NCI-H1417 (cell line): ENCODE results near the gene C1orf105.
"Not testable (repeated sequence)": the region's sequence is repeated elsewhere in the genome, so short reads cannot be mapped to it uniquely, and the experiment has no call there.

ENCODE experiments used
- DNase-seq, 3 experiments: peaks; one replicate each; lab custom pipeline; 2025; lab: John Stamatoyannopoulos, UW

The C1orf105 gene, protein sequence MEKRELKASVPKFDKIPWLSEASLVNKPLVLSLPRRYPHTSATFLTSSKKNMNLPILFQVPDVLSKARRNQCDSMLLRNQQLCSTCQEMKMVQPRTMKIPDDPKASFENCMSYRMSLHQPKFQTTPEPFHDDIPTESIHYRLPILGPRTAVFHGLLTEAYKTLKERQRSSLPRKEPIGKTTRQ

GRCh38 chr1:172420385-172420784 lies at the start of gene C1orf105:
Gene C1orf105, plus strand, starts transcription at chr1:172420685. Its CDS starts 201 bp downstream, at chr1:172420886.
- no peak for DNase-seq

DNA sequence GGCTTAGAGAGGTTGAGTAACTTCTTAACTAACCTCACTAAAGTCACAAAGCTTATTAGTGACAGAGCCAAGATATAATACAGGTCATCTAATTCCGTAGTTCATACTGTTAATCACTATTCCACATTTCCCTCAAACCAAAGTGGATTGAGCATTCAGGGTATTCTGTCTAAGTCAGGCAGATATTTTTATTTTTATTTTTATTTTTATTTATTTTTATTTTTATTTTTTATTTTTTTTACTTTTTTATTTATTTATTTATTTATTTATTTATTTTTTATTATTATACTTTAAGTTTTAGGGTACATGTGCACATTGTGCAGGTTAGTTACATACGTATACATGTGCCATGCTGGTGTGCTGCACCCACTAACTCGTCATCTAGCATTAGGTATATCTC lies 48.8 kb upstream of the C1orf105 start:
- not testable (repeated sequence) for DNase-seq

DNA sequence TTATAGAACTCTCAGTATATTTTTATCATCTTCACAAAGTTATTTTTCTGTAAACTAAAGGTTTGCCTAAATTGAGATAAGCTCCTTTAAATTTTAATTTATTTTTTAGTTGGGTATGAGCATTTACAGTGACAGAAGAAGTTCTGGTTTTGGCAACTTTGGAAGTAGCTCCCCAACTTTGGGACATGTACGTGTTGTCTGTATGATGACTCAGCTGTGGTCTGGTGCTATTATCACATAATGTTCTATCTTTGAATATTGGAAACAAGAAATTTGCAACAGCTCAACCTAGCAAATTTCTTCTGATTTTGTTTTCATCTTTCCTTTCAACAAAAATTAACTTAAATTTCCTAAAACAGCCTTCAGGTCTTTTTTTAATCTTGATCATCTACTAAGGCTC lies 46.6 kb upstream of the C1orf105 start:
- DNase-seq, result no peak

DNA sequence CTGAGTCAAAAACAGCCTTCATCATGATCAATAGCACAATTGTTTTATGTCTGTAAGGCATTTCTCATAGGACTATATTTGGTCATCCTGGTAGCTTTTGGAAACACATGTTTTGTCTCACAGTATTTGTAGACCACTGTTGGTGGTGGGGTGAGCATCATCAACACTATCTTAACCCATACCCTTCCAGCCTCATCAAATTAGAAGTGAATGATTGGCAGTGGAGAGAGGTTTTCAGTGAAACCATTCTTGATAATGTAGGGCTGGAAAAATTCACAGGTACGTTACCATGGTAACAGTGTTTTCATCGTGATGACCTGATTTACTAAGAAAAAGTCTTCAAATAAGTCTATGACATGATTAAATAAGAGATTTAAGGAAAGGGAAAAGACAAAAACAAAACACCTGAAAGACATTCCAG lies 45.3 kb upstream of the C1orf105 start:
- no peak for DNase-seq

GRCh38 chr1:172376431-172376830 lies 44.1 kb upstream of the C1orf105 start:
- DNase-seq, result no peak

DNA sequence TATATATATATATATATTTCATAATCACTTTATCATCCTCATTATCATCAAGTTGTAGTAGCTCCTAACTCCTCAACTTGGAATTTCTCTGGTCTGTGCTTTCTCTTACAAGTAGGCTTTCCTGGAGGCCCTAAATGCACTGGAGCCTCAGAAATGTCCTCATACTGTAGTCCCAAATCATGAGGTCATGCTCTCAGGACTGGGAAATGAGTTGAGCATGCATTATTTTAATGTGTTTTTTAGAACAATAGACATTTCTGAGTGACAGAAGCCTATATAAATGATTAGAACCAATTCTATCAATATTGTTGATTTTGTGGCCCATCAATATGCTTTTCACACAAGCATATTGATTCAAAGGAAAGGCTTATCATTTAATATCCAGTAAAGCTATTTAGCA lies 42.9 kb upstream of the C1orf105 start:
- DNase-seq, result no peak

DNA sequence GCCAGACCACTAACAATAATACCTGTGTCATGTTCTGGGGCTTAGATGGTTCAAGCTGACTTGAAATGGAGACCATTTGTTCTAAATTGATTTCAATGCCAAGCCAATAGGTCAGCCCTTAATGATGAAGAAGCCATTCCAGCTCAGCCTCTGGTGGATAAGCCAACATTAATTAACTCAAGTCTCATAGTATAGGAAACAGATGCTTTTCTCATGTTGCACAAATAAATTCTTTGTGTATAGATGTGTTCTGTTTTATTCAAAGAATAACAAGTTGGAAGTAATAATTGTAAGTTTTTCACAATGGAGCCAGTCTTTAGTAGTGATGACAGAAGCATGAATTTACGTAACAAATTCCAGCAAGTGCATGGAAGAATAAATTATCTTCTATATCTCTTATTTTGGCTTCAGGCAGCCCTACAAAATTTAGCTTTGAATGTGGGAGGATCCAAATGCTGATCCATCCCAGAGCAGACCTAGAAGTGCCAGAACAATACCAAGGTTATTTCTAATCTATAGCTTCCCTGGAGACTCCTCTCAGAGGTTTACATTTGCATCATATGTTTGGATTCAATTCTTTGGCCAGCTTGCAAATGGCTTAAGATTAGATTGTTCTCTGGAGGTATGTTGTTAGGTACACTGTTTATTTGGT lies 42.2 kb upstream of the C1orf105 start:
- no peak for DNase-seq

DNA sequence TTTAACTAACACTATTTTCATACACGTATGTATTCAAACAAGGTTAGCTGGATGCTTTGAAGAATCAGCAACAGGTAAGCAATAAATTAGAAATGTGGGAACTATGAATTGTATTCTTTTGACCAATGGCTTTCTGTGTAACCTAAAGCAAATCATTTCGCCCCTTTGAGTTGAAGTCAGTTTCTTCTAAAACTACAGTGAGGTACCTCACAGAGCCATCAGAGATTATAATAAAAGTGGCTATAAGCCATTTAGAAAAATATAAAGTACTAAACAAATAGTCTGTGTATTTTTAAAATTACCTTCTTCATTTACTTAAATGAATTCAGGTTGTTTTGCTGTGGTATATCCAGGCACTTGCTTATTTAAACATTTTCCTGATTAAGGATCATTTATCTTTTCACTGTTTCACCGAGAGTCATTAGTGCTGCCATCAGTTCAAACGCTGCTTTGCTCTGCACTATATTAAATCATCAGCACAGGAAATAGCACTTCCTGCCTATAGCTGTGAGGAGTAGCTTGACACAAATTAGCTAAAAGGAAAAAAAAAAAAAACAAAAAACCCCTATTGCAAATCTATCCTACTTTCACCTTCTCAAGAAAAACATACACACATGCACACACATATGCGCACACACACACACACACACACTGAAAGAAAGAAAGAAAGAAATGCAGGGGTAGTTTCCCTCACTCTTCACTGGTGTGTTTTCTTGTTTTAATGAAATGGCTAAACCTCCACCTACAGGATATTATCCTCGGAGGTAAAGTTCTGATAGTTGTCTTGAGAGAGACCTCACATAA lies 39.8 kb upstream of the C1orf105 start:
- DNase-seq, result peak in 1 of 3 experiments; percentile 39

GRCh38 chr1:172381946-172382345 lies 38.5 kb upstream of the C1orf105 start:
- no peak for DNase-seq

DNA sequence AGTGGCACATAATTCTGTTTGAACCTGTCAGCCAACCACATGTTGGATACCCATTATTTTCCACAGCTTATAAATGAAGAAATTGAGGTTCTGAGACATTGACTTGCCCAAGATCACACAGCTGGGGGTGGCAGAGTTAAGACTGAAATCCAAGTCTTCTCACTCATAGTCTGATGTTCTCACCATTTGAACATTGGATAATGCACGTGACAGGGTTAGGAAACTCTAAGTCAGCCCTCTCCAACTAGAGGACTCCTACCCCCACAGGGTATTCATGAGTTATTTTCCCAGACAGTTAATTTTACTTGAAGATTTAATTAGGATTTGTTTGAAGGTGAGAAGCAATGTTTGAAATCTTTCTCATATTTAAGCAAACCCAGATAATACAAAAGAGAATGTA lies 38.1 kb upstream of the C1orf105 start:
- no peak for DNase-seq

GRCh38 chr1:172382990-172383389 lies 37.5 kb upstream of the C1orf105 start:
- DNase-seq, result no peak

- no peak for DNase-seq
These were observed 36.9 kb upstream of the C1orf105 start for GRCh38 chr1:172383536-172383935.

DNA sequence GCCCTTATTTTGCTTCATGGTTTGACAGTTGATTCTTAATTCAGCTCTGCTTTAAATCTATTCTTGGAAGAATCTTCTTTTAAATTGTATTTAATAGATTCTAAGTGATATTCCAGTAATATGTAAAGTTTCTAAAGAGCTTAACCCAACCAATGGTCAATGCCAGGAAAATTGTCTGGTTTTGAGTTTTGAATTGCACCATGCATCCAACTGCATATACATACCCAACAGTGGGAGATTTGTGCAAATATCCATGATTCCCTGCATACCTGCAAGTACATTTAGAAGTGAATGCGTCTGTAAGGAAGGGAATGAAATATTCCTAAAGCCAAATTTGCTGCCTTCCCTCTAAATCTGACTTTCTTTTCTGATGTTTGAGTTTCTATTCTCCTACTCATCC lies 35.8 kb upstream of the C1orf105 start:
- no peak for DNase-seq

GRCh38 chr1:172386046-172386445 lies 34.4 kb upstream of the C1orf105 start:
- no peak for DNase-seq

DNA sequence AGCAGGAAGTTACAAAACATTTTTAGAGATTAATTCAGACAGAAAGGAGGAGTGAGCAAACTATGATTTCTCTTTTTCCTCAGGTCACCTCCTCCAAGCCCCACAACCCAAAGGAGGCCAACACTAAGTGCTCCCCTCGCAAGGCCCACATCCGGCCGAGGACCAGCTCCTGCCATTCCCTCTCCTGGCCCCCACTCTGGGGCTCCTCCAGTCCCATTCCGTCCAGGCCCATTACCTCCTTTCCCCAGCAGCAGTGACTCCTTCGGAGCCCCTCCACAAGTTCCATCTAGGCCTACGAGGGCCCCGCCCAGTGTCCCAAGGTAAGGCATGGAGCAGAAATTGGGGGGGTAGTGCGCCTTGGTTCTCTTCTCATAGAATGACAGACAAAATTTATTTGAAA lies 32.0 kb upstream of the C1orf105 start:
- no peak for DNase-seq

- DNase-seq, result no peak
These were observed 30.2 kb upstream of the C1orf105 start for GRCh38 chr1:172390301-172390682.

GRCh38 chr1:172390683-172391551 lies 29.6 kb upstream of the C1orf105 start:
- no peak for DNase-seq

DNA sequence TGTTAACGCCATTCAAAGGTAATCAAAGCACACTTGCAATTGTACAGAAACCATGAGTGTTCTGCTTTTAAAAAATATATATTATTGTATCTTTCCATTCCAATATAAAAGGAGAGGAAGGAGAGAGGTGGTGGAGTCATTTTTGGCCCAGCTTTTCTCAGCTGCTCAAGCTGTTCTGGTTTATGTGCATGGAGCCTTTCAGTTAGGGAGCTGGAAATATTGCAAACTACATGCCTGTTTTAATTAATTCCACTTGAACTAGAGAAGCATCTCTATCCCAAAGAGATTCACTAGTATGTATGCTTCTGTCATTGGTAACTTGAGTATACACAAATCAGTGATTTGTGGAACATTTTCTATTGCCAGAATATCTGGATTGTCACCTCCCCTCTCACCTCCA lies 28.5 kb upstream of the C1orf105 start:
- no peak for DNase-seq

- no peak for DNase-seq
These were observed 27.1 kb upstream of the C1orf105 start for GRCh38 chr1:172393354-172393753.

- peak in 1 of 3 experiments; percentile 20 for DNase-seq
These were observed 26.2 kb upstream of the C1orf105 start for GRCh38 chr1:172394141-172394751.

DNA sequence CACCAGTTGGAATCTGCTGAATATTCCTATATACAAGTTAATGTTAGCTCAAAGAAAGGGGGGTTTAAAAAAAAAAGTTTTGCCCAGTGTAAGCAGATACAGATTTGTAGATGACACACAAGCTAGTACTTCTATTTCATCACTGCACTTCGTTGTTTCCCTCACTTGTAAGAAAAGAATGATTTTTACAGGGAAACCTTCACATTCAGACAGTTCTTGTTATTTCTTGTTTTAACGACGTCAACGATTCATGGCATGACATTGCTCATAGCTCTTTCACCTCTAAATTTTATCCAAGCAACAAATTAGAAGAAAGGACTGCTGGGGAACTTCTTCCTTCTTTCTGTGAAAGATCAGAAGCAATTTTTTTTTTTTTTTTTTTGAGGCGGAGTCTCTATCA lies 25.7 kb upstream of the C1orf105 start:
- no peak for DNase-seq

- DNase-seq, result no peak
These were observed 24.9 kb upstream of the C1orf105 start for GRCh38 chr1:172395576-172395975.
